GM21619 (cell line): Measurements from ENCODE around the gene TENM3.
A peak's percentile ranks its signal among the peaks of the same experiment; 100 is the strongest.

Source experiments
- ATAC-seq: cut with Tn5 transposase; IDR thresholded peaks from one replicate; pipeline ENCODE4 v1.9.1; 2021; ENCODE audit not compliant: unreplicated experiment

The TENM3 gene

GRCh38 chr4:182448281-182449151, 205.3 kb downstream of the TENM3 start:
- ATAC-seq, result peak; percentile 80

GRCh38 chr4:182449186-182449929, 206.2 kb downstream of the TENM3 start:
- ATAC-seq, result peak; percentile 14

- no peak for ATAC-seq
These were observed 206.8 kb downstream of the TENM3 start for GRCh38 chr4:182449930-182450439.

GRCh38 chr4:182451441-182451840, 208.2 kb downstream of the TENM3 start:
- no peak for ATAC-seq

GRCh38 chr4:182453830-182454229, 210.6 kb downstream of the TENM3 start:
- ATAC-seq, result no peak

- no peak for ATAC-seq
These were observed 211.3 kb downstream of the TENM3 start for GRCh38 chr4:182454440-182455013.

GRCh38 chr4:182465114-182465513, 221.9 kb downstream of the TENM3 start:
- no peak for ATAC-seq

- ATAC-seq, result no peak
These were observed 222.8 kb downstream of the TENM3 start for GRCh38 chr4:182465979-182466378.

- ATAC-seq, result no peak
These were observed 227.0 kb downstream of the TENM3 start for GRCh38 chr4:182470215-182470614.

- no peak for ATAC-seq
These were observed 232.3 kb downstream of the TENM3 start for GRCh38 chr4:182475539-182475938.

GRCh38 chr4:182478475-182478874, 235.3 kb downstream of the TENM3 start:
- ATAC-seq, result peak; percentile 80

- no peak for ATAC-seq
These were observed 240.5 kb downstream of the TENM3 start for GRCh38 chr4:182483685-182484084.

GRCh38 chr4:182486881-182487280, 243.7 kb downstream of the TENM3 start:
- ATAC-seq, result no peak

- no peak for ATAC-seq
These were observed 245.7 kb downstream of the TENM3 start for GRCh38 chr4:182488896-182489295.

- no peak for ATAC-seq
These were observed 246.4 kb downstream of the TENM3 start for GRCh38 chr4:182489607-182490006.

GRCh38 chr4:182491719-182492118, 248.5 kb downstream of the TENM3 start:
- peak; percentile 9 for ATAC-seq

GRCh38 chr4:182492423-182492822, 249.2 kb downstream of the TENM3 start:
- peak; percentile 55 for ATAC-seq

GRCh38 chr4:182493377-182493776, 250.2 kb downstream of the TENM3 start:
- no peak for ATAC-seq

GRCh38 chr4:182494103-182494502, 250.9 kb downstream of the TENM3 start:
- ATAC-seq, result peak; percentile 64

GRCh38 chr4:182495031-182495430, 251.8 kb downstream of the TENM3 start:
- ATAC-seq, result no peak

- ATAC-seq, result no peak
These were observed 252.6 kb downstream of the TENM3 start for GRCh38 chr4:182495645-182496385.
